Endothelial cell of umbilical vein (primary cell): ENCODE data around the gene LSM2. TPM values are rescaled to one million over a fixed set of nuclear protein-coding genes. Genes with fewer than 3 reads are reported as not detected.

Source experiments
- BruUV-seq: library from RNA; stranded (reverse); fragments of 400-500 nt; replicated peaks from 2 replicates; lab custom pipeline; 2021; lab: Mats Ljungman, UMichigan
- CTCF ChIA-PET: fragments of 300-600, 350-600 bp; sonication (Branson Sonifier 250); formaldehyde crosslinking; loops from one replicate; lab custom pipeline; 2021; ENCODE audit warnings: antibody characterized with exemption, inconsistent platforms; lab: Charles Lee
- POLR2A ChIA-PET: fragments of 300-600, 350-600 bp; sonication (Branson Sonifier 250); formaldehyde crosslinking; loops from one replicate; lab custom pipeline; 2021; ENCODE audit warnings: antibody characterized with exemption, inconsistent platforms; lab: Charles Lee
- DNase-seq: peaks from one replicate; pipeline ENCODE4 v3.0.0-alpha.2; 2011; ENCODE audit warnings: low read depth, low spot score
- FAIRE-seq: peaks from 2 replicates; lab custom pipeline; 2011; peaks lifted over from hg19 to GRCh38; lab: Jason Lieb, UNC
- H2AFZ ChIP-seq: 2 replicates; pipeline ENCODE4 v1.6.0; 2012; ENCODE audit warnings: low read depth, low read length, control low read depth, inconsistent platforms
- H3K27ac ChIP-seq: 2 replicates; pipeline ENCODE4 v1.5.1; 2011; ENCODE audit warnings: low read depth, mild to moderate bottlenecking, control low read depth, low read length, moderate library complexity; ENCODE audit not compliant: insufficient read depth
- H3K27me3 ChIP-seq, 2 experiments: 2 replicates each; pipeline versions ENCODE4 v1.6.0 to v1.6.1; 2011; ENCODE audit warnings: low read length in 2 of 2, mixed read lengths in 1 of 2; ENCODE audit not compliant: control insufficient read depth in 2 of 2, insufficient read depth in 2 of 2
- H3K36me3 ChIP-seq, 2 experiments: 2 replicates in 1 of 2; 3 replicates in 1 of 2; pipeline ENCODE4 v1.5.1; 2011; ENCODE audit warnings: low read length in 2 of 2, mild to moderate bottlenecking in 1 of 2, moderate library complexity in 1 of 2; ENCODE audit not compliant: control insufficient read depth in 2 of 2, insufficient read depth in 2 of 2; ENCODE audit errors: extremely low read depth in 1 of 2
- H3K4me1 ChIP-seq: 3 replicates; pipeline ENCODE4 v1.5.1; 2011; ENCODE audit warnings: mild to moderate bottlenecking, low read length; ENCODE audit not compliant: control insufficient read depth, insufficient read depth; ENCODE audit errors: extremely low read depth
- H3K4me2 ChIP-seq: 2 replicates; pipeline ENCODE4 v1.6.1; 2011; ENCODE audit warnings: low read length, control low read depth, mixed read lengths; ENCODE audit not compliant: insufficient read depth
- H3K4me3 ChIP-seq, 3 experiments: fragments of 200-600 bp in 1 of 3; sonication (generic), shearing (Covaris generic) in 1 of 3; replicated peaks in 1 of 3; 2 replicates each; pipeline ENCODE4 v1.5.1; 2011 to 2016; ENCODE audit warnings: control low read depth in 3 of 3, low read length in 3 of 3, mild to moderate bottlenecking in 2 of 3, inconsistent platforms in 1 of 3, low read depth in 1 of 3, moderate library complexity in 1 of 3; ENCODE audit not compliant: insufficient read depth in 1 of 3
- H3K79me2 ChIP-seq: 2 replicates; pipeline ENCODE4 v1.6.0; 2012; ENCODE audit warnings: low read length, inconsistent platforms; ENCODE audit not compliant: control insufficient read depth, insufficient read depth
- H3K9ac ChIP-seq: replicated peaks from 2 replicates; pipeline ENCODE3; 2011; ENCODE audit warnings: low read length, control low read depth; ENCODE audit not compliant: insufficient read depth; ENCODE audit errors: extremely low read depth
- H3K9me1 ChIP-seq: replicated peaks from 3 replicates; pipeline ENCODE4 v1.6.0; 2011; ENCODE audit warnings: mild to moderate bottlenecking, low read length; ENCODE audit not compliant: control insufficient read depth, insufficient read depth; ENCODE audit errors: extremely low read depth
- H3K9me3 ChIP-seq: replicated peaks from 2 replicates; pipeline ENCODE4 v1.5.1; 2012; ENCODE audit warnings: low read length, inconsistent platforms; ENCODE audit not compliant: control insufficient read depth, insufficient read depth
- H4K20me1 ChIP-seq: replicated peaks from 2 replicates; pipeline ENCODE3; 2011; ENCODE audit warnings: mild to moderate bottlenecking, low read length; ENCODE audit not compliant: control insufficient read depth, insufficient read depth; ENCODE audit errors: extremely low read depth
- EZH2 ChIP-seq: IDR thresholded peaks from 2 replicates; pipeline ENCODE4 v1.6.1; 2012; ENCODE audit warnings: borderline replicate concordance, low read depth, mild to moderate bottlenecking, moderate library complexity, low read length, inconsistent platforms; ENCODE audit not compliant: severe bottlenecking
- FOS ChIP-seq: IDR thresholded peaks from 2 replicates; pipeline ENCODE4 v1.6.1; 2011; ENCODE audit warnings: mild to moderate bottlenecking, low read length, moderate library complexity, borderline replicate concordance; ENCODE audit not compliant: insufficient read depth
- GATA2 ChIP-seq: IDR thresholded peaks from 2 replicates; pipeline ENCODE4 v1.7.0; 2011; ENCODE audit warnings: low read depth, mild to moderate bottlenecking, moderate library complexity, mixed read lengths, low read length; ENCODE audit not compliant: insufficient read length, insufficient read depth
- JUN ChIP-seq: IDR thresholded peaks from 2 replicates; pipeline ENCODE4 v1.6.1; 2011; ENCODE audit warnings: borderline replicate concordance, low read depth; ENCODE audit not compliant: insufficient read length, insufficient read depth
- MYC ChIP-seq: IDR thresholded peaks from one replicate; pipeline ENCODE4 v1.6.1; 2011; ENCODE audit warnings: mild to moderate bottlenecking, low read depth, low read length
- POLR2A ChIP-seq: IDR thresholded peaks from 2 replicates; pipeline ENCODE4 v1.6.1; 2012; ENCODE audit warnings: low read depth, mild to moderate bottlenecking, control low read depth, low read length
- POLR2AphosphoS5 ChIP-seq: IDR thresholded peaks from 2 replicates; pipeline ENCODE4 v1.6.1; 2012; ENCODE audit warnings: low read depth, mild to moderate bottlenecking, control low read depth, low read length, moderate library complexity; ENCODE audit not compliant: insufficient read depth
- dilution Hi-C: fragments of 300-500 bp; cut with MboI; formaldehyde crosslinking; loops from one replicate; pipeline ENCODE4 v1.15.0; 2019; ENCODE audit warnings: low sequenced_read_pairs; ENCODE audit not compliant: extremely low pct_ligation_motif_present
- intact Hi-C: fragments of 100-400 bp; cut with micrococcal nuclease; formaldehyde crosslinking; loops from one replicate; pipeline ENCODE4 v1.10.0; 2022
- polyA plus RNA-seq, 4 experiments: library from polyadenylated mRNA; depleted of rRNA in 3 of 4; stranded (reverse) in 3 of 4; unstranded in 1 of 4; fragments of >200 nt; gene quantifications; 2 replicates each; pipeline versions ENCODE4 v1.2.1 to v1.2.3, GENCODE V29; 2011 to 2012; ENCODE audit warnings: missing spikeins in 1 of 4
- total RNA-seq: library from RNA; stranded (reverse); gene quantifications from 2 replicates; pipeline ENCODE4 v1.2.3, GENCODE V29; 2021
- TF ChIP-seq, protein P1 (sequence below): IDR thresholded peaks from 2 replicates; pipeline ENCODE4 v1.6.1; 2011; ENCODE audit not compliant: insufficient read depth, insufficient read length
- TF ChIP-seq, protein P2 (sequence below), 2 donors: IDR thresholded peaks; 1 replicate in 1 of 2; 2 replicates in 1 of 2; pipeline ENCODE4 v1.5.1; 2011; ENCODE audit warnings: low read length in 2 of 2, mild to moderate bottlenecking in 2 of 2, moderate library complexity in 2 of 2, control low read depth in 1 of 2, inconsistent platforms in 1 of 2, low read depth in 1 of 2; ENCODE audit not compliant: insufficient read depth in 1 of 2; ENCODE audit errors: extremely low read depth in 1 of 2

The LSM2 gene
- total and polyA plus RNA-seq, 2 donors (not counting 3 experiments of a cell fraction or from before 2014, with no cell fraction given) = 78.1 to 86.0 TPM

DNA sequence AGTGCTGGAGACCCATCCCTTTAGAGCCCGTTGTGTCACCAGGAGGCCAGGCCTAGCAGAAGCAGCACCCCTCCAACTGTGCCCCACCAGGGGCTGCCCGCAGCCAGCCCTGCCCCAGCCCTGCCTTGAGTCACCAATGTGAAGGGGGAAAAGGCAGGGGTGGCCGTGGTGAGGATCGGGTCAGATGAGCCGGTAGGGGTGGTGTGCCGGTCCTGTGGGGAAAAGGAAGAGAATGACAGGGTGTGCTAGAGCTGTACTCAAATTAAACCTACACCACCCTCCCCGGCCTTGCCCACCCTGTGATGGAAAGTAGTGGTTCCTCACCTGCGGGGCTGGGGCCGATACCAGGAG lies 41.2 kb downstream of the LSM2 start:
- ChIA-PET CTCF (interaction anchor here (1.0 to 1.7 kb wide), 3 partner anchors 9 to 36 kb away, joined by 3 to 6 read pairs (median 3); no protein-coding TSS in a partner anchor), POLR2A (interaction anchor here (0.8 kb wide), 1 partner anchor 36 kb away, joined by 3 read pairs; no protein-coding TSS in a partner anchor)
- no peaks in the 10 kb centered on the region for H3K9me3 ChIP-seq
- TF ChIP-seq, protein P1, sequence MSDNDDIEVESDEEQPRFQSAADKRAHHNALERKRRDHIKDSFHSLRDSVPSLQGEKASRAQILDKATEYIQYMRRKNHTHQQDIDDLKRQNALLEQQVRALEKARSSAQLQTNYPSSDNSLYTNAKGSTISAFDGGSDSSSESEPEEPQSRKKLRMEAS = no peak
- TF ChIP-seq JUN (no peak), POLR2A (no peak), POLR2AphosphoS5 (no peak), MYC (no peak), EZH2 (no peak), FOS (no peak), GATA2 (no peak)
- TF ChIP-seq, protein P2, sequence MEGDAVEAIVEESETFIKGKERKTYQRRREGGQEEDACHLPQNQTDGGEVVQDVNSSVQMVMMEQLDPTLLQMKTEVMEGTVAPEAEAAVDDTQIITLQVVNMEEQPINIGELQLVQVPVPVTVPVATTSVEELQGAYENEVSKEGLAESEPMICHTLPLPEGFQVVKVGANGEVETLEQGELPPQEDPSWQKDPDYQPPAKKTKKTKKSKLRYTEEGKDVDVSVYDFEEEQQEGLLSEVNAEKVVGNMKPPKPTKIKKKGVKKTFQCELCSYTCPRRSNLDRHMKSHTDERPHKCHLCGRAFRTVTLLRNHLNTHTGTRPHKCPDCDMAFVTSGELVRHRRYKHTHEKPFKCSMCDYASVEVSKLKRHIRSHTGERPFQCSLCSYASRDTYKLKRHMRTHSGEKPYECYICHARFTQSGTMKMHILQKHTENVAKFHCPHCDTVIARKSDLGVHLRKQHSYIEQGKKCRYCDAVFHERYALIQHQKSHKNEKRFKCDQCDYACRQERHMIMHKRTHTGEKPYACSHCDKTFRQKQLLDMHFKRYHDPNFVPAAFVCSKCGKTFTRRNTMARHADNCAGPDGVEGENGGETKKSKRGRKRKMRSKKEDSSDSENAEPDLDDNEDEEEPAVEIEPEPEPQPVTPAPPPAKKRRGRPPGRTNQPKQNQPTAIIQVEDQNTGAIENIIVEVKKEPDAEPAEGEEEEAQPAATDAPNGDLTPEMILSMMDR (IDR thresholded peaks at IDR 0.05; ENCODE audit: extremely low read depth in 1 of 2, insufficient read depth in 1 of 2, low read depth in 1 of 2, low read length in 2 of 2) = no peak
- no peak overlapping the region for H3K4me2 ChIP-seq
- no peak overlapping the region for H2AFZ ChIP-seq
- intact Hi-C loops (no loop called here), dilution Hi-C loops (no loop called here)
- no peak overlapping the region for H3K27ac ChIP-seq
- H3K27me3 ChIP-seq = no peaks in the 10 kb centered on the region
- no peaks in the 10 kb centered on the region for H3K4me1 ChIP-seq
- no peaks in the 10 kb centered on the region for H3K9me1 ChIP-seq
- BruUV-seq = no TSS peak
- DNase-seq = no peak
- no peaks in the 10 kb centered on the region for H4K20me1 ChIP-seq
- no peaks in the 10 kb centered on the region for H3K79me2 ChIP-seq
- no peak for FAIRE-seq
- H3K36me3 ChIP-seq = no peaks in the 10 kb centered on the region
- no peak overlapping the region for H3K4me3 ChIP-seq
- no peak overlapping the region for H3K9ac ChIP-seq
